Mesenteric fat pad (tissue), 1 donor: ENCODE results near the gene CTSW. TPM values are rescaled to one million over a fixed set of nuclear protein-coding genes. Genes with fewer than 3 reads are reported as not detected.

Experiments used
- DNase-seq: peaks from one replicate; pipeline ENCODE4 v3.0.0-alpha.2; 2020; ENCODE audit warnings: low spot score
- total RNA-seq: library from RNA; stranded (reverse); fragmentation: NEBNext Ultra II Directional; extraction: Animal tissue kit (Norgen Biotek cat#: 25700); gene quantifications from one replicate; pipeline ENCODE4 v1.2.1, GENCODE V29; 2021
- donor health status: DM: yes; HTN: yes; CAD: no.

The CTSW gene
- total RNA-seq, 1 donor from 2014 or later = 1.3 TPM

DNA sequence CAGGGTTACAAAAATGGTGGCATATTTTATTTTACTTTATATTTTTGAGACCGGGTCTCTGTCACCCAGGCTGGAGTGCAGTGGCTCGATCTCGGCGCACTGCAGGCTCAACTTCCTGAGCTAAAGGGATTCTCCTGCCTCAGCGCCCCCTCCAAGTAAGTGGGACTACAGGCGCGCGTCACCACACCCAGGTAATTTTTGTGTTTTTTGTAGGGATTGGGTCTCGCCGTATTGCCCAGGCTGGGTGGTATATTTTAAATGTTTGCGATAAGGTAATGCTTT is 21.2 kb downstream of the CTSW start:
- no peak for DNase-seq

- no peak for DNase-seq
Measured at GRCh38 chr11:65903068-65903481, 23.4 kb downstream of the CTSW start.

DNA sequence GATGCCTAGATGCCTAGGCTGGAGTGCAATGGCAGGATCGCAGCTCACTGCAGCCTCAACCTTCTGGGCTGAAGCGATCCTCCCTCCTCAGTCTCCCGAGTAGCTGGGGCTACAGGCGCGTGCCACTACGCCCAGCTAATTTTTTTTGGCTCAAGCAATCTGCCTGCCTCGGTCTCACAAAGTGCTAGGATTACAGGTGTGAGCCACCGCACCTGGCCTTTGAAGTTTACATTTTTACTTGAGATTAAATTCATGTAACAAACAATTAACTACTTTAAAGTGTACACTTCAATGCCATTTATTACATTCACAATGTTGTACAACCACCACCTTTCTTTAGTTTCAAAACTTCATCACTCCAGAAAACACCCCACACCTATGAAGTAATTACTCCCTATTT is 24.1 kb downstream of the CTSW start:
- DNase-seq = no peak

GRCh38 chr11:65906602-65907001 is 27.0 kb downstream of the CTSW start:
- no peak for DNase-seq

DNA sequence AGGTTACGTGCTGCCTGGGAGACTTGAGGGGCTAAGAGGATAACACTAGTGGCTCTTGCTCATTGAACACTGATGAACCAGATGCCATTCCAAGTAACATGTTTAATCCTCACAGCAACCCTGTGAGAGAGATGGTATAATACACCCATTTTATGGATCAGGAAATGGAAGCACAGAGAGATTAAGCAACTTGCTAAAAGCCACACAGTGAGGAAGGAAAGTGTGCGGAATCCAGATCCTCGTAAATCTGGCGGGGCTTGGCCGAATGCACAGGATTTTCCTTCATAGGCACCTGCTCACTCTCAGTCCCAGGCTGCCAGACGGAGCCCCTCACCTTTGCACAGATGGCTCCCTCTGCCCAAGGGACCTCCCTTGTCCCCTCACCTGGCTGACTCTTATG is 28.2 kb downstream of the CTSW start:
- no peak for DNase-seq

DNA sequence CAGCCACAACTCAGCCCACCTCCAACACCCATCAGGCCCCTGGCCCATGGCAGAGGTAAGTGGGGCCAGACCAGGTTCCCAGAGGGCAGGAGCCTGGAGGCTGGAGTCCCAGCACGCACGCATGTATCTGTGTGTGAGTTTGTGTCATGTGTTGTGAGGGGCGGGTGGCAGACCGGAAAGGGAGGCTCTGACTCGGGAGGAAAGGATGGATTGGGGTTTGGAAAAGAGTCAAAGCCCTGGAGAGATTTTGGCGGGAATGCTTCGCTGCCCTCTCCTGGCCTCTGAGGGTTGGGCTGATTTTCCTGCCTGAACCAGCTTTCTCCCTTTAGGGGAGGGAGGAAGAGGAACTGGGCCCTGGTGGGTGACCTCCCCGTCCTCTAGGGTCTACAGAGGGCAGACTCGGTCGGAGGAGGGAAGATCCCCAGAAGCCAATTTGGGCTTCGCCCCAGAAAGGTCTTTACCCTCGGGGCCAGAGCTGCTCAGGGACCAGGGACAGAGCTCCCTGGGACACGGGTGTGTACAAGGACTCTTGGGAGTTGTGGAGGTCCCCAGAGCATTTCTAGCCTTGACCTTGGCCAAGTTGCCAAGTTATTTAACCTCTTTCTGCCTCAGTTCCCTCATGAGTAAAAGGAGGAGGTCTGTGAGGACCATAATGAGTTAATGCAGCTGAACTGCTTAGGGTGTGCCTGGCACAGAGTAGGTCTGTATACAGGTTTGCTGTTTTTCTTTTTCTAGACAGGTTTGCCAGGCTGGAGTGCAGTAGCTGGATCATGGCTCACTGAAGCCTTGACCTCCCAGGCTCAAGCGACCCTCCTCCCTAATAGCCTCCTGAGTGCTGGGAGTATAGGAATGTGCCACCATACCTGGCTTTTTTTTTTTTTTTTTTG is 32.3 kb downstream of the CTSW start:
- DNase-seq = no peak

DNA sequence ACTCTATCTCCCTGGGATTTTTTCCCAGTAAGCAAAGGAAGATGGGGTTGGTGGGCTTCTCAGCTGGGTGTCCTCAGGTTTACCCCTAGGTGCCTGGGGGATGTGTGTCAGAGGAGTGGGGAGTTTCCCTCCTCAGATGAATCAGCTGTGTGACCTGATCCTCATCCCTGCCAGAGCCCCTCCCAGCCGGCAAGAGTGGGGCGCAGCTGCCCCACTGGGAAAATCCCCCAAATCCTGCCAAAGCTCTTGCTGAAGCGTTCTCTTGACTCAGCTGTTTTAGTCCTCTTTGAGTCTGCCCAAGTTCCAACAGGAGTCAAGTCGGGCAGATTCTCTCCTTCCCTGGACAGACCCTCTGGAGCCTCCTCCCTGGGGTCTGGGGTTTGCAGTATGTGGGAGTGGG is 33.2 kb downstream of the CTSW start:
- no peak for DNase-seq

GRCh38 chr11:65915101-65915820 is 35.6 kb downstream of the CTSW start:
- DNase-seq = no peak

DNA sequence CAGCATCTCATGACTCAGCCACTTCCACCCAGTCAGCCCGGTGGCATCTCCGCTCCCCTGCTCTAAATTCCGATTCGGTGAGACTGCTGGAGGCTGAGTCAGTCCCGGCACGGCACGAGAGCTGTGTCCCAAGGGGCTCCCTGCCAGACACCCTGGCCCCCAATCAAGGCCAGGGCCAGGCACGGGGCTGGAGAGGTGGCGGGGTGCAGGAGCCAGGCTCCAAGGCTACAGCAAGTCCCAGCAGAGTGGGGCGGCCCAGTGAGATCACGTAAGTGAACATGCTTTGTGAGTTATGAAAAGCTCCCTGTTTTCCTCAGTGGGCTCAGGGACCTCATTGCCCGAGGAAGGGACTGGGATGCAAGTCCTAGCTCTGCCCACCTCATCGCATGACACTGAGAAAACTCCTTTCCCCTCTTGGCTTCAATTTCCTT is 36.2 kb downstream of the CTSW start:
- peak; percentile 94 for DNase-seq

DNA sequence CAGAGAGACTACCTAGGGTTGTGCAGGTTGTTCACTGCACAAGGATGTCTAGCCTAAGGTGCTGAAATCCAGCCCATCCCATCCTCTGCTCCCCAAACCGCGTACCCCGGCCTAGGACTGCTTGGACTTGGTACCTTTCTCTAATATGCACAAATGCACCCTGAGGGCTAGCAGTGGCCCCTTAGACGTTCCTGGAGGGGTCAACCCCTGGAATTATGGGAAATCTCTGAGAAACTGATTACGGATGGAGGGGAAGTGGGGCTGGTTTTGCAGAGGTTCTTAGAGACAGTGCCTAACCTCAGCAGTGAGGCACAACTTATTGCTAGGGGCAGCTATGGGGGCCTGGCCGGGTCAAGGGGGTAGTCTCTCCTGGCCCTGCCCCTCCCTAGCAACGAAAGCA is 36.8 kb downstream of the CTSW start:
- DNase-seq = no peak

- DNase-seq = no peak
Measured at GRCh38 chr11:65917077-65917433, 37.4 kb downstream of the CTSW start.

GRCh38 chr11:65917434-65918210 is 38.0 kb downstream of the CTSW start:
- no peak for DNase-seq

GRCh38 chr11:65918211-65919140 is 38.8 kb downstream of the CTSW start, which contains the start of gene C11orf68:
TSS of gene C11orf68 (minus strand) at chr11:65919062. CDS start at chr11:65919031, 31 bp downstream.
- no peak for DNase-seq

DNA sequence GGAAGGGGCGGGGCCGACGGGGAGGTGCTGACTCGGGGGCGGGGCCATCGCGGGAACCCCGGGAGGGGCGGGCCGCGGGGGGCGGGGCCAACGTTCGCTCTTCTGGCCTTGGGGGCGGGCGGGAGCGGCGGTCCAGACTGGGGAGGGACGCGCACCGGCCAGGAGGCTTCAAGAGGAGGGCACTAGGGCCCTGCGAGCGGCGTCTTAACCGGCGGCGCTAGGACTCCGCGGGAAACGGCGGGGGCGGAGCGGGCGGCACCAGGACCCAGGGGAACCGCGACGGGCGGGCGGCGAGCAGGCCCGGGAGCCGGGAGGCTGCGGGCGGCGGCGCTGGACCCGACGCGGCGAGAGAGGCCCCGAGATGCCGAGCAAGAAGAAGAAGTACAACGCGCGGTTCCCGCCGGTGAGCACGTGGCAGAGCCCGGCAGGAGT is 39.5 kb downstream of the CTSW start, which contains the start of gene DRAP1:
Gene DRAP1 (plus strand): TSS at position 286 of the 432 bp plus-strand sequence. CDS start 76 bp downstream, at position 362.
- DNase-seq = peak; percentile 100

GRCh38 chr11:65919573-65920371 is 40.1 kb downstream of the CTSW start:
- DNase-seq = no peak

DNA sequence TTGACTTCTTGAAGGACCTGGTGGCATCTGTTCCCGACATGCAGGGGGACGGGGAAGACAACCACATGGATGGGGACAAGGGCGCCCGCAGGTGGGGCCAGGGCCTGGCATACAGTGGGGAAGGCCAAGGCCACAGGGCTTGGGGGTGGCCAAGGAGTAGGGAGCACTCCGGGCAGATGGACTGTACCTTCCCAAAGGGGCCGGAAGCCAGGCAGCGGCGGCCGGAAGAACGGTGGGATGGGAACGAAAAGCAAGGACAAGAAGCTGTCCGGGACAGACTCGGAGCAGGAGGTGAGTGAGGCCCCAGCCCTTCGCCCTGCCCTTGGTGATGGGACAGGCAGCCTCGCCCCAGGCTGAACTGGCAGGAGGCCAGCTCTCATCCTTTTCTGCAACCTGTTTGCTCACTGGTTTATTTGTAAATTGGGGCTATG is 40.8 kb downstream of the CTSW start:
- DNase-seq = no peak

DNA sequence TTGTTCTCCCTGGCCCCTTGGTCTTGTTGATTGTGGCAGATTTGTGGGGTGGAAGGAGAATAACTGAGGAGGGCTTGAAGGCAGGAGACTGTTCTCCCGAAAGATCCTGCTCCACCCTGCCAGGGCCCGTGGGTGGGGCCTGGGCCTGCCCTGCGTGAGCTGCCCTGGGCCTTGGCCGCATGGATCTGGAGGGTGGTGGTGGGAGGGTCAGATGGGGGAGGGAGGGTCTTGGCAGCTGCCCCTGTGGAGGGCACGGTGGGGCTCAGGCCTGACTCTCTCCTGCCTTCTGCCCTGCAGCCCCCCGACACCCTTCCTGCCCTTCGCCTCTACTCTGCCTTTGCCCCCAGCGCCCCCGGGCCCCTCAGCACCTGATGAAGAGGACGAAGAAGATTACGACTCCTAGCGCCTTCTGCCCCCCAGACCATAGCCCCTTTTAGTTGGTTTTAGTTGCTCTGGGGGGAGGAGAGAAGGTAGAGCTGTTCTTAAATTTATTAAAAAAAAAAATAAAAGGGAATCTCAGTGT is 41.5 kb downstream of the CTSW start:
- no peak for DNase-seq

GRCh38 chr11:65921876-65922275 is 42.2 kb downstream of the CTSW start:
- no peak for DNase-seq

DNA sequence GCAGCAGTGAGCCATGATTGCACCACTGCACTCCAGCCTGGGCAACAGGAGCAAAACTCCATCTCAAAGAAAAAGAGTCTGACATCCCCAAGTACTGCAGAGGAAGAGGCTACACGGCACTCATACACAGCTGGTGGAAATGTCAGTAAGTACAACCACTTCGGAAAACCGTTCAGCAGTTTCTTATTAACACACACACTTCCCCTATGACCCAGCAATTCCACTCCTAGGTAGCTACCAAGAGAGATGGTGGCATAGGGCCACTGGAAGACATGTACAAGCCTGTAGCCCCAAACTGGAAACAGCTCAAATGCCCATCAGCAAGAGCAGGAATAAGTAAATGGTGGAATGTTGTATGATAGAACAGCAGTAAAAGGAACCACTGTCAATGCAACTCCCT is 42.9 kb downstream of the CTSW start:
- no peak for DNase-seq
